ENCODE measurements around the gene PPAT. TPM values are rescaled to one million over a fixed set of nuclear protein-coding genes. Genes with fewer than 3 reads are reported as not detected.
A peak's percentile ranks its signal among the peaks of the same experiment; 100 is the strongest.
"Not testable (repeated sequence)": the region's sequence is repeated elsewhere in the genome, so short reads cannot be mapped to it uniquely, and the experiment has no call there.

The PPAT gene
- polyA plus RNA-seq, 1 experiment: 11.6 TPM

- CTCF ChIA-PET: interaction anchor here (0.6 to 2.6 kb wide), 3 partner anchors 13 to 367 kb away, joined by 3 to 10 read pairs (median 6); no protein-coding TSS in a partner anchor
Observed at GRCh38 chr4:56469489-56470210, 34.2 kb upstream of the PPAT start.

GRCh38 chr4:56468097-56468422 lies 32.6 kb upstream of the PPAT start:
- ChIA-PET CTCF (interaction anchor here (1.0 to 2.6 kb wide), 3 partner anchors 44 to 369 kb away, joined by 3 to 10 read pairs (median 4); no protein-coding TSS in a partner anchor), POLR2A (interaction anchor here (1.1 to 3.1 kb wide), 2 partner anchors 33 to 173 kb away, joined by 5 to 33 read pairs; partner anchors contain the start of genes PAICS and PPAT)
- H3K4me3 ChIP-seq (ENCODE audit: low read depth, low read length): peak overlapping the region; percentile 95
- no peaks in the 10 kb centered on the region; the same call in 1 of the 2 replicates for H3K9me3 ChIP-seq (ENCODE audit: control insufficient read depth, insufficient read depth, low read length)
- H3K27ac ChIP-seq (ENCODE audit: low read depth, low read length): peak overlapping the region; percentile 72
- no peaks in the 10 kb centered on the region for H3K27me3 ChIP-seq (ENCODE audit: control insufficient read depth, insufficient read depth, low read length)
- DNase-seq (ENCODE audit: low read depth, low spot score): no peak
- TF ChIP-seq, protein P1, sequence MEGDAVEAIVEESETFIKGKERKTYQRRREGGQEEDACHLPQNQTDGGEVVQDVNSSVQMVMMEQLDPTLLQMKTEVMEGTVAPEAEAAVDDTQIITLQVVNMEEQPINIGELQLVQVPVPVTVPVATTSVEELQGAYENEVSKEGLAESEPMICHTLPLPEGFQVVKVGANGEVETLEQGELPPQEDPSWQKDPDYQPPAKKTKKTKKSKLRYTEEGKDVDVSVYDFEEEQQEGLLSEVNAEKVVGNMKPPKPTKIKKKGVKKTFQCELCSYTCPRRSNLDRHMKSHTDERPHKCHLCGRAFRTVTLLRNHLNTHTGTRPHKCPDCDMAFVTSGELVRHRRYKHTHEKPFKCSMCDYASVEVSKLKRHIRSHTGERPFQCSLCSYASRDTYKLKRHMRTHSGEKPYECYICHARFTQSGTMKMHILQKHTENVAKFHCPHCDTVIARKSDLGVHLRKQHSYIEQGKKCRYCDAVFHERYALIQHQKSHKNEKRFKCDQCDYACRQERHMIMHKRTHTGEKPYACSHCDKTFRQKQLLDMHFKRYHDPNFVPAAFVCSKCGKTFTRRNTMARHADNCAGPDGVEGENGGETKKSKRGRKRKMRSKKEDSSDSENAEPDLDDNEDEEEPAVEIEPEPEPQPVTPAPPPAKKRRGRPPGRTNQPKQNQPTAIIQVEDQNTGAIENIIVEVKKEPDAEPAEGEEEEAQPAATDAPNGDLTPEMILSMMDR (IDR thresholded peaks at IDR 0.05; ENCODE audit: low read depth, low read length): no peak

More at GRCh38 chr4:56469489-56470210, 34.2 kb upstream of the PPAT start:
- DNase-seq (ENCODE audit: low read depth, low spot score): no peak
- TF ChIP-seq, protein P1 (IDR thresholded peaks at IDR 0.05; ENCODE audit: low read depth, low read length): no peak
- POLR2A ChIA-PET: no interaction called here
- no peak overlapping the region for H3K4me3 ChIP-seq (ENCODE audit: low read depth, low read length)
- H3K27ac ChIP-seq (ENCODE audit: low read depth, low read length): no peak overlapping the region
- H3K9me3 ChIP-seq (ENCODE audit: control insufficient read depth, insufficient read depth, low read length): no peaks in the 10 kb centered on the region; the same call in 1 of the 2 replicates
- no peaks in the 10 kb centered on the region for H3K27me3 ChIP-seq (ENCODE audit: control insufficient read depth, insufficient read depth, low read length)

GRCh38 chr4:56467284-56468096 lies 32.1 kb upstream of the PPAT start, which contains the start of gene SRP72:
Gene SRP72 (plus strand): TSS chr4:56467617. CDS start chr4:56467636, 19 bp downstream.
- DNase-seq (ENCODE audit: low read depth, low spot score): peak; percentile 63
- POLR2A ChIA-PET: interaction anchor here (0.6 to 3.1 kb wide), 3 partner anchors 32 to 407 kb away, joined by 3 to 33 read pairs (median 5); partner anchors contain the start of genes PAICS and PPAT

GRCh38 chr4:56466910-56467283 lies 31.5 kb upstream of the PPAT start:
- peak overlapping the region; percentile 95 for H3K4me3 ChIP-seq (ENCODE audit: low read depth, low read length)
- no peaks in the 10 kb centered on the region; the same call in 1 of the 2 replicates for H3K9me3 ChIP-seq (ENCODE audit: control insufficient read depth, insufficient read depth, low read length)
- POLR2A ChIA-PET: interaction anchor here (0.6 to 3.1 kb wide), 2 partner anchors 32 to 408 kb away, joined by 3 to 33 read pairs; partner anchors contain the start of genes PAICS and PPAT
- TF ChIP-seq, protein P1 (IDR thresholded peaks at IDR 0.05; ENCODE audit: low read depth, low read length): no peak
- H3K27ac ChIP-seq (ENCODE audit: low read depth, low read length): peak overlapping the region; percentile 96
- no peak for DNase-seq (ENCODE audit: low read depth, low spot score)
- CTCF ChIA-PET: interaction anchor here (1.4 to 2.5 kb wide), 2 partner anchors 31 to 42 kb away, joined by 3 to 5 read pairs; partner anchors contain the start of genes PAICS and PPAT
- no peaks in the 10 kb centered on the region for H3K27me3 ChIP-seq (ENCODE audit: control insufficient read depth, insufficient read depth, low read length)

More at GRCh38 chr4:56467284-56468096, 32.1 kb upstream of the PPAT start, which contains the start of gene SRP72:
- TF ChIP-seq, protein P1 (IDR thresholded peaks at IDR 0.05; ENCODE audit: low read depth, low read length): no peak
- H3K27ac ChIP-seq (ENCODE audit: low read depth, low read length): peak within 1 kb of the TSS; percentile 96
- H3K9me3 ChIP-seq (ENCODE audit: control insufficient read depth, insufficient read depth, low read length): no peaks in the 10 kb centered on the region; the same call in 1 of the 2 replicates
- peak within 1 kb of the TSS; percentile 95 for H3K4me3 ChIP-seq (ENCODE audit: low read depth, low read length)
- no peaks in the 10 kb centered on the region for H3K27me3 ChIP-seq (ENCODE audit: control insufficient read depth, insufficient read depth, low read length)
- CTCF ChIA-PET: interaction anchor here (1.4 to 2.6 kb wide), 4 partner anchors 31 to 369 kb away, joined by 3 to 10 read pairs (median 4); partner anchors contain the start of genes PAICS and PPAT

DNA sequence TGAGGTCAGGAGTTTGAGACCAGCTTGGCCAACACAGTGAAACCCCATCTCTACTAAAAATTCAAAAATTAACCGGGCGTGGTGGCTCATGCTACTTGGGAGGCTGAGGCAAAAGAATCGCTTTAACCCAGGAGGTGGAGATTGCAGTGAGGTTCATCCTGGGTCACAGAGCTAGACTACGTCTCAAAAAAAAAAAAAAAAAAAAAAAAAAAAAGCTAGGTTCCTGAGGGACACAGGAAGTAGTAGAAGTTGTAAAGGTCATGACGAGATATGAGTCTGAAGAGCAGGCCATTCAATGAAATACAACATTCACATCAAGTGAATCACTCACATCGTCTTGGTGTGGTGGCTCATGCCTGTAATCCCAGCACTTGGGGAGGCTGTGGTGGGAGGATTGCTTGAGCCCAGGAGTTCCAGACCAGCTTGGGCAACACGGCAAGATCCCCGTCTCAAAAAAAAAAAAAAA lies 30.9 kb upstream of the PPAT start:
- not testable (repeated sequence) for H3K27me3 ChIP-seq (ENCODE audit: control insufficient read depth, insufficient read depth, low read length); H3K9me3 ChIP-seq (ENCODE audit: control insufficient read depth, insufficient read depth, low read length)
- DNase-seq (ENCODE audit: low read depth, low spot score): peak; percentile 30
- peak overlapping the region; percentile 95 for H3K4me3 ChIP-seq (ENCODE audit: low read depth, low read length)
- POLR2A ChIA-PET: interaction anchor here (0.6 to 3.1 kb wide), 3 partner anchors 31 to 970 kb away, joined by 3 to 33 read pairs (median 5); partner anchors contain the start of genes PAICS and PPAT
- peak overlapping the region; percentile 61 for H3K27ac ChIP-seq (ENCODE audit: low read depth, low read length)
- CTCF ChIA-PET: interaction anchor here (0.6 to 2.5 kb wide), 5 partner anchors 30 to 422 kb away, joined by 3 to 6 read pairs (median 3); partner anchors contain the start of genes PAICS and PPAT

Data from AG04450 (cell line).